Measurements from ENCODE around the gene PPP2R5A.
"Not testable (repeated sequence)": the region's sequence is repeated elsewhere in the genome, so short reads cannot be mapped to it uniquely, and the experiment has no call there.

- not testable (repeated sequence) for TF ChIP-seq CTCF (IDR thresholded peaks at IDR 0.05; ENCODE audit: borderline replicate concordance, extremely low read depth, low read length, poor library complexity, severe bottlenecking); EZH2 (IDR thresholded peaks at IDR 0.05; ENCODE audit: borderline replicate concordance, low read depth, low read length, severe bottlenecking)
Measured at GRCh38 chr1:212321031-212321430, 35.8 kb downstream of the PPP2R5A start.

All from DND-41 (cell line).